Measurements from ENCODE around the gene SRRM2. TPM values are rescaled to one million over a fixed set of nuclear protein-coding genes. Genes with fewer than 3 reads are reported as not detected.
"Not testable (repeated sequence)": the region's sequence is repeated elsewhere in the genome, so short reads cannot be mapped to it uniquely, and the experiment has no call there.

The SRRM2 gene
- total RNA-seq, 2 donors from 2014 or later = 377 to 539 TPM

GRCh38 chr16:2720719-2721633, 31.5 kb upstream of the SRRM2 start:
- Histone ChIP-seq H3K9ac (ENCODE audit: low read depth in 2 of 2, low read length in 2 of 2) (peak overlapping the region in 1 of 2 donors; percentile 72), H3K36me3 (no peaks in the 10 kb centered on the region), H3K4me3 (peak overlapping the region; percentile 61), H3K27me3 (no peaks in the 10 kb centered on the region), H3K27ac (peak overlapping the region; percentile 87), H3K9me3 (no peaks in the 10 kb centered on the region), H3K4me1 (peaks cover 5% of the 10 kb centered on the region)
- TF ChIP-seq, protein P1, sequence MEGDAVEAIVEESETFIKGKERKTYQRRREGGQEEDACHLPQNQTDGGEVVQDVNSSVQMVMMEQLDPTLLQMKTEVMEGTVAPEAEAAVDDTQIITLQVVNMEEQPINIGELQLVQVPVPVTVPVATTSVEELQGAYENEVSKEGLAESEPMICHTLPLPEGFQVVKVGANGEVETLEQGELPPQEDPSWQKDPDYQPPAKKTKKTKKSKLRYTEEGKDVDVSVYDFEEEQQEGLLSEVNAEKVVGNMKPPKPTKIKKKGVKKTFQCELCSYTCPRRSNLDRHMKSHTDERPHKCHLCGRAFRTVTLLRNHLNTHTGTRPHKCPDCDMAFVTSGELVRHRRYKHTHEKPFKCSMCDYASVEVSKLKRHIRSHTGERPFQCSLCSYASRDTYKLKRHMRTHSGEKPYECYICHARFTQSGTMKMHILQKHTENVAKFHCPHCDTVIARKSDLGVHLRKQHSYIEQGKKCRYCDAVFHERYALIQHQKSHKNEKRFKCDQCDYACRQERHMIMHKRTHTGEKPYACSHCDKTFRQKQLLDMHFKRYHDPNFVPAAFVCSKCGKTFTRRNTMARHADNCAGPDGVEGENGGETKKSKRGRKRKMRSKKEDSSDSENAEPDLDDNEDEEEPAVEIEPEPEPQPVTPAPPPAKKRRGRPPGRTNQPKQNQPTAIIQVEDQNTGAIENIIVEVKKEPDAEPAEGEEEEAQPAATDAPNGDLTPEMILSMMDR (IDR thresholded peaks at IDR 0.05) = peak; percentile 44
- peak; percentile 80 for DNase-seq
- intact Hi-C loops (cut with DNase I) = no loop called here

GRCh38 chr16:2721634-2722173, 30.7 kb upstream of the SRRM2 start:
- H3K36me3 ChIP-seq; H3K9ac ChIP-seq (ENCODE audit: low read depth in 2 of 2, low read length in 2 of 2); H3K4me1 ChIP-seq; DNase-seq; intact Hi-C loops (cut with DNase I); H3K9me3 ChIP-seq; H3K27me3 ChIP-seq: not testable (repeated sequence)
- peak overlapping the region; percentile 61 for H3K4me3 ChIP-seq
- peak overlapping the region; percentile 87 for H3K27ac ChIP-seq

DNA sequence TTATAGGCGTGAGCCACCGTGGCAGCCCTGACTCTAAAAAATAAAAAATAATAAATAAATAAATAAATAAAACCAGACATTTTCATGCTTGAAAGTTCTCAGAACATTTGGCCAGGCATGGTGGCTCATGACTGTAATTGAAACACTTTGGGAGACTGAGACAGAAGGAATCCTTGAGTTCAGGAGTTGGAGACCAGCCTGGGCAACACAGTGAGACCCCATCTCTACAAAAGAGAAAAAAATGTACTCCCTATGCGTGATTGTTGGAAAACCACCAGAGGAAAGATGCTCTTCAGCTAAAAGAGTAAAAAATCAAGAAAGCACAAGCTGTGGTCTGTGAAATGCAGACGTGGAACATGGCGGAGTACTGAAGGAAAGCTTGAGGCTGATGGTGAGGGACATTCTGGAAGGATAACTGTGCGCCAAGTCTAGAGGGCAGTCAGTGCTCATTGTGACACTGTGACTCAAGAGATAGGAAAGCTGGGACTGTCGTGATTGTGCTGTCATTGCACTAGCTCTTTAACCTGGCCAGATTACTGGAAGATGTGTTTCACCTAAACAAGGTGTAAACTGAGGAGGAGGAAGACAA, 28.3 kb upstream of the SRRM2 start:
- DNase-seq = no peak
- Histone ChIP-seq H3K36me3 (no peaks in the 10 kb centered on the region), H3K9ac (ENCODE audit: low read depth in 2 of 2, low read length in 2 of 2) (no peak overlapping the region), H3K27me3 (no peaks in the 10 kb centered on the region), H3K4me3 (no peak overlapping the region), H3K9me3 (no peaks in the 10 kb centered on the region), H3K27ac (no peak overlapping the region), H3K4me1 (peaks cover 5% of the 10 kb centered on the region)
- intact Hi-C loops (cut with DNase I) = no loop called here
- TF ChIP-seq, protein P1 (IDR thresholded peaks at IDR 0.05) = no peak

- no peak overlapping the region for H3K27ac ChIP-seq
- TF ChIP-seq, protein P1 (IDR thresholded peaks at IDR 0.05) = no peak
- intact Hi-C loops (cut with DNase I) = no loop called here
Observed at GRCh38 chr16:2724816-2725348, 27.6 kb upstream of the SRRM2 start.

DNA sequence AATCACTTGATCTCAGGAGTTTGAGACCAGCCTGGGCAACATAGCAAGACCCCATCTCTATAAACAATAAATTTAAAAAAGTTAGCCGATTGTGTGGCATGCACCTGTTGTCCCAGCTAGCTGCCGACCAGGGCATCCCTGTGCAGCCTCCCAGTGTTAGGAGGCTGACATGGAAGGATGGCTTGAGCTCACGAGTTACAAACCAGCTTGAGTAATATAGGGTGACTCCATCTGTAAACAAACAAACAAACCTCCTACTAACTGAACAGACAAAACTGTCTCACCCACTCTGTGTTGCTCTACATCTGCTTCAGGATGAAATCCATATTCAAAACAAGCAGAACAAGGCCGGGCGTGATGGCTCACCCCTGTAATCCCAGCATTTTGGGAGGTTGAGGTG, 25.5 kb upstream of the SRRM2 start:
- H3K4me1 ChIP-seq = no peaks in the 10 kb centered on the region
- H3K4me3 ChIP-seq = no peak overlapping the region
- no peaks in the 10 kb centered on the region for H3K27me3 ChIP-seq
- no peaks in the 10 kb centered on the region for H3K36me3 ChIP-seq
- intact Hi-C loops (cut with DNase I) = no loop called here
- no peaks in the 10 kb centered on the region for H3K9me3 ChIP-seq
- H3K27ac ChIP-seq = no peak overlapping the region
- TF ChIP-seq, protein P1 (IDR thresholded peaks at IDR 0.05) = no peak
- H3K9ac ChIP-seq (ENCODE audit: low read depth in 2 of 2, low read length in 2 of 2) = no peak overlapping the region
- no peak for DNase-seq

More at GRCh38 chr16:2724816-2725348, 27.6 kb upstream of the SRRM2 start:
- no peak for DNase-seq
- Histone ChIP-seq H3K9me3 (no peaks in the 10 kb centered on the region), H3K4me3 (no peak overlapping the region), H3K27me3 (no peaks in the 10 kb centered on the region), H3K36me3 (no peaks in the 10 kb centered on the region), H3K9ac (ENCODE audit: low read depth in 2 of 2, low read length in 2 of 2) (no peak overlapping the region), H3K4me1 (peaks cover 2% of the 10 kb centered on the region)
